WTC11 (cell line): Measurements from ENCODE around the gene EVI5L. TPM values are rescaled to one million over a fixed set of nuclear protein-coding genes. Genes with fewer than 3 reads are reported as not detected.

ENCODE experiments used
- FOXP1 ChIP-seq: sonication (generic); formaldehyde crosslinking; IDR thresholded peaks from 2 replicates; pipeline ENCODE4 v1.8.0; 2022; ENCODE audit warnings: missing genetic modification reagents, mild to moderate bottlenecking, moderate library complexity, borderline replicate concordance
- GABPB1 ChIP-seq: sonication (generic); formaldehyde crosslinking; IDR thresholded peaks from 2 replicates; pipeline ENCODE4 v1.8.1; 2023; ENCODE audit warnings: mild to moderate bottlenecking, missing genetic modification reagents
- GRHL2 ChIP-seq: fragments of 250-450 bp; sonication (Bioruptor Pico); IDR thresholded peaks from 2 replicates; pipeline ENCODE4 v1.8.0; 2022; ENCODE audit warnings: mild to moderate bottlenecking, moderate library complexity; ENCODE audit not compliant: insufficient replicate concordance, severe bottlenecking
- HMGA2 ChIP-seq: fragments of 250-450 bp; sonication (Bioruptor Pico); IDR thresholded peaks from 2 replicates; pipeline ENCODE4 v1.4.0; 2021; ENCODE audit warnings: mild to moderate bottlenecking, moderate library complexity
- IRF2 ChIP-seq: sonication (generic); formaldehyde crosslinking; IDR thresholded peaks from 2 replicates; pipeline ENCODE4 v1.8.0; 2022; ENCODE audit warnings: low read depth, missing genetic modification reagents, borderline replicate concordance
- KAT7 ChIP-seq: sonication (generic); formaldehyde crosslinking; IDR thresholded peaks from 2 replicates; pipeline ENCODE4 v1.8.1; 2023; ENCODE audit warnings: missing genetic modification reagents, mild to moderate bottlenecking, borderline replicate concordance
- NR2C2 ChIP-seq: sonication (generic); formaldehyde crosslinking; IDR thresholded peaks from 2 replicates; pipeline ENCODE4 v1.8.0; 2022; ENCODE audit warnings: mild to moderate bottlenecking, missing genetic modification reagents
- OVOL2 ChIP-seq: fragments of 250-450 bp; sonication (Bioruptor Pico); IDR thresholded peaks from 2 replicates; pipeline ENCODE4 v1.9.0; 2021; ENCODE audit warnings: mild to moderate bottlenecking, borderline replicate concordance
- RORB ChIP-seq: fragments of 250-450 bp; sonication (Bioruptor Pico); IDR thresholded peaks from 2 replicates; pipeline ENCODE4 v1.9.0; 2021; ENCODE audit warnings: mild to moderate bottlenecking
- ZBTB21 ChIP-seq: sonication (generic); formaldehyde crosslinking; IDR thresholded peaks from 2 replicates; pipeline ENCODE4 v1.8.1; 2023; ENCODE audit warnings: mild to moderate bottlenecking, missing genetic modification reagents, borderline replicate concordance
- ZNF232 ChIP-seq: sonication (generic); formaldehyde crosslinking; IDR thresholded peaks from 2 replicates; pipeline ENCODE4 v1.8.0; 2022; ENCODE audit warnings: mild to moderate bottlenecking, missing genetic modification reagents
- ZNF317 ChIP-seq: sonication (generic); formaldehyde crosslinking; IDR thresholded peaks from 2 replicates; pipeline ENCODE4 v1.8.1; 2023; ENCODE audit warnings: low read depth, mild to moderate bottlenecking, moderate library complexity, missing genetic modification reagents, borderline replicate concordance
- ZNF396 ChIP-seq: fragments of 250-450 bp; sonication (Bioruptor Pico); IDR thresholded peaks from 2 replicates; pipeline ENCODE4 v1.8.0; 2021; ENCODE audit warnings: mild to moderate bottlenecking, moderate library complexity, borderline replicate concordance
- ZNF416 ChIP-seq: fragments of 250-450 bp; sonication (Bioruptor Pico); IDR thresholded peaks from 2 replicates; pipeline ENCODE4 v1.9.0; 2021; ENCODE audit warnings: mild to moderate bottlenecking, inconsistent platforms
- total RNA-seq: library from RNA; stranded (reverse); gene quantifications from 3 replicates; pipeline ENCODE4 v1.2.3, GENCODE V29; 2021
- TF ChIP-seq, protein P1 (sequence below): sonication (generic); formaldehyde crosslinking; IDR thresholded peaks from 2 replicates; pipeline ENCODE4 v1.8.0; 2023; ENCODE audit warnings: missing genetic modification reagents, mild to moderate bottlenecking, borderline replicate concordance
- TF ChIP-seq, protein P2 (sequence below): sonication (generic); formaldehyde crosslinking; IDR thresholded peaks from 2 replicates; pipeline ENCODE4 v1.8.1; 2022; ENCODE audit warnings: low read depth, mild to moderate bottlenecking, moderate library complexity, missing genetic modification reagents, borderline replicate concordance
- TF ChIP-seq, protein P3 (sequence below): sonication (generic); formaldehyde crosslinking; IDR thresholded peaks from 2 replicates; pipeline ENCODE4 v1.8.0; 2022; ENCODE audit warnings: mild to moderate bottlenecking, missing genetic modification reagents
- TF ChIP-seq, protein P4 (sequence below): sonication (generic); formaldehyde crosslinking; IDR thresholded peaks from 2 replicates; pipeline ENCODE4 v1.8.1; 2023; ENCODE audit warnings: mild to moderate bottlenecking, moderate library complexity, missing genetic modification reagents
- TF ChIP-seq, protein P5 (sequence below): sonication (generic); formaldehyde crosslinking; IDR thresholded peaks from 2 replicates; pipeline ENCODE4 v1.8.1; 2022; ENCODE audit warnings: mild to moderate bottlenecking, missing genetic modification reagents, moderate library complexity, borderline replicate concordance
- TF ChIP-seq, protein P6 (sequence below): fragments of 250-450 bp; sonication (Bioruptor Pico); IDR thresholded peaks from 2 replicates; pipeline ENCODE4 v1.8.0; 2021; ENCODE audit warnings: mild to moderate bottlenecking
- TF ChIP-seq, protein P7 (sequence below): sonication (generic); formaldehyde crosslinking; IDR thresholded peaks from 2 replicates; pipeline ENCODE4 v1.8.0; 2022; ENCODE audit warnings: missing genetic modification reagents
- TF ChIP-seq, protein P8 (sequence below): sonication (generic); formaldehyde crosslinking; IDR thresholded peaks from 2 replicates; pipeline ENCODE4 v1.8.0; 2023; ENCODE audit warnings: missing genetic modification reagents

The EVI5L gene
- total RNA-seq, 1 experiment from 2014 or later = 10.5 TPM

DNA sequence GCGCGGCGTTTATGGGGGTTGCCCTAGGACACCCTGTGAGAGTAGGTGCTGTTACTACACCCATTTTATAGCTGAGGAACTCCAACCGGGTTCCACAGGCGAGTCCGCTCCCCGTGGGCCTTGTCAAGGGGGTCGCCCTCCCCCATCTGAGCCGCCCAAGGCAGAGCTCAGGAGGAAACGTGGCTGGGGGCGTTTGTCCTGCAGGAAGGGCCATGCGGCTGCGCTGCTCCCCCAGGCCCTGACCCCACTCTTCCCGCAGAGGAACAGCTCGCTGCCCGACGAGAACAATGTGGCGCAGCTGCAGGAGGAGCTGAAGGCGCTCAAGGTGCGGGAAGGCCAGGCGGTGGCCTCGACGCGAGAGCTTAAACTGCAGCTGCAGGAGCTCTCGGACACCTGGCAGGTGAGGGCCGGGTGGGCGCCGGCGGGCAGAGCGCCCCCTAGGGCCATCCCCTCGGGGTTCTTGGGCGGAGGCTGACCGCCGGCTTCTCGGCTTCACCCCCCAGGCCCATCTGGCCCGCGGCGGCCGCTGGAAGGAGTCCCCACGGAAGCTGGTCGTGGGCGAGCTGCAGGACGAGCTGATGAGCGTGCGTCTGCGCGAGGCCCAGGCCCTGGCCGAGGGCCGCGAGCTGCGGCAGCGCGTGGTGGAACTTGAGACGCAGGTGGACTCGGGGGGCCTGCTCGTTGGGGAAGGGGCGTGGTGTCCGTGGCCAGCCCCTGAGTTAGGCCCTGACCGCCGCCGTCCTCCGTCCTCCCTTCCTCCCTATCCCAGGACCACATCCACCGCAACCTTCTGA lies 31.8 kb downstream of the EVI5L start (continued):
- TF ChIP-seq, protein P1, sequence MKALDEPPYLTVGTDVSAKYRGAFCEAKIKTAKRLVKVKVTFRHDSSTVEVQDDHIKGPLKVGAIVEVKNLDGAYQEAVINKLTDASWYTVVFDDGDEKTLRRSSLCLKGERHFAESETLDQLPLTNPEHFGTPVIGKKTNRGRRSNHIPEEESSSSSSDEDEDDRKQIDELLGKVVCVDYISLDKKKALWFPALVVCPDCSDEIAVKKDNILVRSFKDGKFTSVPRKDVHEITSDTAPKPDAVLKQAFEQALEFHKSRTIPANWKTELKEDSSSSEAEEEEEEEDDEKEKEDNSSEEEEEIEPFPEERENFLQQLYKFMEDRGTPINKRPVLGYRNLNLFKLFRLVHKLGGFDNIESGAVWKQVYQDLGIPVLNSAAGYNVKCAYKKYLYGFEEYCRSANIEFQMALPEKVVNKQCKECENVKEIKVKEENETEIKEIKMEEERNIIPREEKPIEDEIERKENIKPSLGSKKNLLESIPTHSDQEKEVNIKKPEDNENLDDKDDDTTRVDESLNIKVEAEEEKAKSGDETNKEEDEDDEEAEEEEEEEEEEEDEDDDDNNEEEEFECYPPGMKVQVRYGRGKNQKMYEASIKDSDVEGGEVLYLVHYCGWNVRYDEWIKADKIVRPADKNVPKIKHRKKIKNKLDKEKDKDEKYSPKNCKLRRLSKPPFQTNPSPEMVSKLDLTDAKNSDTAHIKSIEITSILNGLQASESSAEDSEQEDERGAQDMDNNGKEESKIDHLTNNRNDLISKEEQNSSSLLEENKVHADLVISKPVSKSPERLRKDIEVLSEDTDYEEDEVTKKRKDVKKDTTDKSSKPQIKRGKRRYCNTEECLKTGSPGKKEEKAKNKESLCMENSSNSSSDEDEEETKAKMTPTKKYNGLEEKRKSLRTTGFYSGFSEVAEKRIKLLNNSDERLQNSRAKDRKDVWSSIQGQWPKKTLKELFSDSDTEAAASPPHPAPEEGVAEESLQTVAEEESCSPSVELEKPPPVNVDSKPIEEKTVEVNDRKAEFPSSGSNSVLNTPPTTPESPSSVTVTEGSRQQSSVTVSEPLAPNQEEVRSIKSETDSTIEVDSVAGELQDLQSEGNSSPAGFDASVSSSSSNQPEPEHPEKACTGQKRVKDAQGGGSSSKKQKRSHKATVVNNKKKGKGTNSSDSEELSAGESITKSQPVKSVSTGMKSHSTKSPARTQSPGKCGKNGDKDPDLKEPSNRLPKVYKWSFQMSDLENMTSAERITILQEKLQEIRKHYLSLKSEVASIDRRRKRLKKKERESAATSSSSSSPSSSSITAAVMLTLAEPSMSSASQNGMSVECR (CRISPR knock-in tag) = no peak
- TF ChIP-seq ZNF416 (CRISPR knock-in tag) = no peak
- no peak for TF ChIP-seq OVOL2 (CRISPR knock-in tag)
- TF ChIP-seq, protein P2, sequence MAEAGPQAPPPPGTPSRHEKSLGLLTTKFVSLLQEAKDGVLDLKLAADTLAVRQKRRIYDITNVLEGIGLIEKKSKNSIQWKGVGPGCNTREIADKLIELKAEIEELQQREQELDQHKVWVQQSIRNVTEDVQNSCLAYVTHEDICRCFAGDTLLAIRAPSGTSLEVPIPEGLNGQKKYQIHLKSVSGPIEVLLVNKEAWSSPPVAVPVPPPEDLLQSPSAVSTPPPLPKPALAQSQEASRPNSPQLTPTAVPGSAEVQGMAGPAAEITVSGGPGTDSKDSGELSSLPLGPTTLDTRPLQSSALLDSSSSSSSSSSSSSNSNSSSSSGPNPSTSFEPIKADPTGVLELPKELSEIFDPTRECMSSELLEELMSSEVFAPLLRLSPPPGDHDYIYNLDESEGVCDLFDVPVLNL (CRISPR knock-in tag) = no peak
- TF ChIP-seq ZNF396 = no peak
- TF ChIP-seq, protein P3, sequence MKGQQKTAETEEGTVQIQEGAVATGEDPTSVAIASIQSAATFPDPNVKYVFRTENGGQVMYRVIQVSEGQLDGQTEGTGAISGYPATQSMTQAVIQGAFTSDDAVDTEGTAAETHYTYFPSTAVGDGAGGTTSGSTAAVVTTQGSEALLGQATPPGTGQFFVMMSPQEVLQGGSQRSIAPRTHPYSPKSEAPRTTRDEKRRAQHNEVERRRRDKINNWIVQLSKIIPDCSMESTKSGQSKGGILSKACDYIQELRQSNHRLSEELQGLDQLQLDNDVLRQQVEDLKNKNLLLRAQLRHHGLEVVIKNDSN (CRISPR knock-in tag) = 0 out of 2 replicates have a peak, but pooled peaks have one; percentile 50
- no peak for TF ChIP-seq RORB (CRISPR knock-in tag)
- TF ChIP-seq, protein P4, sequence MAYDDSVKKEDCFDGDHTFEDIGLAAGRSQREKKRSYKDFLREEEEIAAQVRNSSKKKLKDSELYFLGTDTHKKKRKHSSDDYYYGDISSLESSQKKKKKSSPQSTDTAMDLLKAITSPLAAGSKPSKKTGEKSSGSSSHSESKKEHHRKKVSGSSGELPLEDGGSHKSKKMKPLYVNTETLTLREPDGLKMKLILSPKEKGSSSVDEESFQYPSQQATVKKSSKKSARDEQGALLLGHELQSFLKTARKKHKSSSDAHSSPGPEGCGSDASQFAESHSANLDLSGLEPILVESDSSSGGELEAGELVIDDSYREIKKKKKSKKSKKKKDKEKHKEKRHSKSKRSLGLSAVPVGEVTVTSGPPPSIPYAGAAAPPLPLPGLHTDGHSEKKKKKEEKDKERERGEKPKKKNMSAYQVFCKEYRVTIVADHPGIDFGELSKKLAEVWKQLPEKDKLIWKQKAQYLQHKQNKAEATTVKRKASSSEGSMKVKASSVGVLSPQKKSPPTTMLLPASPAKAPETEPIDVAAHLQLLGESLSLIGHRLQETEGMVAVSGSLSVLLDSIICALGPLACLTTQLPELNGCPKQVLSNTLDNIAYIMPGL (CRISPR knock-in tag) = no peak; the same call in 1 of the 2 replicates
- TF ChIP-seq, protein P5, sequence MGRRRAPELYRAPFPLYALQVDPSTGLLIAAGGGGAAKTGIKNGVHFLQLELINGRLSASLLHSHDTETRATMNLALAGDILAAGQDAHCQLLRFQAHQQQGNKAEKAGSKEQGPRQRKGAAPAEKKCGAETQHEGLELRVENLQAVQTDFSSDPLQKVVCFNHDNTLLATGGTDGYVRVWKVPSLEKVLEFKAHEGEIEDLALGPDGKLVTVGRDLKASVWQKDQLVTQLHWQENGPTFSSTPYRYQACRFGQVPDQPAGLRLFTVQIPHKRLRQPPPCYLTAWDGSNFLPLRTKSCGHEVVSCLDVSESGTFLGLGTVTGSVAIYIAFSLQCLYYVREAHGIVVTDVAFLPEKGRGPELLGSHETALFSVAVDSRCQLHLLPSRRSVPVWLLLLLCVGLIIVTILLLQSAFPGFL (CRISPR knock-in tag) = no peak
- no peak for TF ChIP-seq ZNF317
- no peak for TF ChIP-seq NR2C2
- TF ChIP-seq, protein P6, sequence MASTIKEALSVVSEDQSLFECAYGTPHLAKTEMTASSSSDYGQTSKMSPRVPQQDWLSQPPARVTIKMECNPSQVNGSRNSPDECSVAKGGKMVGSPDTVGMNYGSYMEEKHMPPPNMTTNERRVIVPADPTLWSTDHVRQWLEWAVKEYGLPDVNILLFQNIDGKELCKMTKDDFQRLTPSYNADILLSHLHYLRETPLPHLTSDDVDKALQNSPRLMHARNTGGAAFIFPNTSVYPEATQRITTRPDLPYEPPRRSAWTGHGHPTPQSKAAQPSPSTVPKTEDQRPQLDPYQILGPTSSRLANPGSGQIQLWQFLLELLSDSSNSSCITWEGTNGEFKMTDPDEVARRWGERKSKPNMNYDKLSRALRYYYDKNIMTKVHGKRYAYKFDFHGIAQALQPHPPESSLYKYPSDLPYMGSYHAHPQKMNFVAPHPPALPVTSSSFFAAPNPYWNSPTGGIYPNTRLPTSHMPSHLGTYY (CRISPR knock-in tag) = no peak
- no peak for TF ChIP-seq KAT7 (CRISPR knock-in tag)
- TF ChIP-seq, protein P7, sequence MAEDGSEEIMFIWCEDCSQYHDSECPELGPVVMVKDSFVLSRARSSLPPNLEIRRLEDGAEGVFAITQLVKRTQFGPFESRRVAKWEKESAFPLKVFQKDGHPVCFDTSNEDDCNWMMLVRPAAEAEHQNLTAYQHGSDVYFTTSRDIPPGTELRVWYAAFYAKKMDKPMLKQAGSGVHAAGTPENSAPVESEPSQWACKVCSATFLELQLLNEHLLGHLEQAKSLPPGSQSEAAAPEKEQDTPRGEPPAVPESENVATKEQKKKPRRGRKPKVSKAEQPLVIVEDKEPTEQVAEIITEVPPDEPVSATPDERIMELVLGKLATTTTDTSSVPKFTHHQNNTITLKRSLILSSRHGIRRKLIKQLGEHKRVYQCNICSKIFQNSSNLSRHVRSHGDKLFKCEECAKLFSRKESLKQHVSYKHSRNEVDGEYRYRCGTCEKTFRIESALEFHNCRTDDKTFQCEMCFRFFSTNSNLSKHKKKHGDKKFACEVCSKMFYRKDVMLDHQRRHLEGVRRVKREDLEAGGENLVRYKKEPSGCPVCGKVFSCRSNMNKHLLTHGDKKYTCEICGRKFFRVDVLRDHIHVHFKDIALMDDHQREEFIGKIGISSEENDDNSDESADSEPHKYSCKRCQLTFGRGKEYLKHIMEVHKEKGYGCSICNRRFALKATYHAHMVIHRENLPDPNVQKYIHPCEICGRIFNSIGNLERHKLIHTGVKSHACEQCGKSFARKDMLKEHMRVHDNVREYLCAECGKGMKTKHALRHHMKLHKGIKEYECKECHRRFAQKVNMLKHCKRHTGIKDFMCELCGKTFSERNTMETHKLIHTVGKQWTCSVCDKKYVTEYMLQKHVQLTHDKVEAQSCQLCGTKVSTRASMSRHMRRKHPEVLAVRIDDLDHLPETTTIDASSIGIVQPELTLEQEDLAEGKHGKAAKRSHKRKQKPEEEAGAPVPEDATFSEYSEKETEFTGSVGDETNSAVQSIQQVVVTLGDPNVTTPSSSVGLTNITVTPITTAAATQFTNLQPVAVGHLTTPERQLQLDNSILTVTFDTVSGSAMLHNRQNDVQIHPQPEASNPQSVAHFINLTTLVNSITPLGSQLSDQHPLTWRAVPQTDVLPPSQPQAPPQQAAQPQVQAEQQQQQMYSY (CRISPR knock-in tag) = no peak
- TF ChIP-seq IRF2 (CRISPR knock-in tag) = no peak
- TF ChIP-seq GRHL2 (CRISPR knock-in tag) = no peak
- no peak for TF ChIP-seq HMGA2
- TF ChIP-seq ZBTB21 (CRISPR knock-in tag) = no peak; the same call in 1 of the 2 replicates
- TF ChIP-seq GABPB1 (CRISPR knock-in tag) = no peak
- TF ChIP-seq, protein P8, sequence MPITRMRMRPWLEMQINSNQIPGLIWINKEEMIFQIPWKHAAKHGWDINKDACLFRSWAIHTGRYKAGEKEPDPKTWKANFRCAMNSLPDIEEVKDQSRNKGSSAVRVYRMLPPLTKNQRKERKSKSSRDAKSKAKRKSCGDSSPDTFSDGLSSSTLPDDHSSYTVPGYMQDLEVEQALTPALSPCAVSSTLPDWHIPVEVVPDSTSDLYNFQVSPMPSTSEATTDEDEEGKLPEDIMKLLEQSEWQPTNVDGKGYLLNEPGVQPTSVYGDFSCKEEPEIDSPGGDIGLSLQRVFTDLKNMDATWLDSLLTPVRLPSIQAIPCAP (CRISPR knock-in tag) = no peak
- TF ChIP-seq ZNF232 (CRISPR knock-in tag) = no peak
- peak; percentile 85 for TF ChIP-seq FOXP1 (CRISPR knock-in tag)
